HepG2 (cell line): ENCODE results near the gene TLR9. TPM values are rescaled to one million over a fixed set of nuclear protein-coding genes. Genes with fewer than 3 reads are reported as not detected.

Source experiments
- ATAC-seq: fragments of 200-7000 bp; cut with Tn5 transposase; 3 replicates; pipeline ENCODE4 v1.9.1; 2020; ENCODE audit warnings: mild to moderate bottlenecking, moderate library complexity
- BruUV-seq: library from RNA; stranded (reverse); fragments of 400-500 nt; replicated peaks from 2 replicates; lab custom pipeline; 2021; lab: Mats Ljungman, UMichigan
- CTCF ChIA-PET: fragments of 300-600 bp; formaldehyde crosslinking; extraction: SDS; loops from one replicate; lab custom pipeline; 2021; ENCODE audit warnings: low total read pairs, inconsistent platforms, low intra/inter-chr PET ratio; lab: Yijun Ruan, JAX
- POLR2A ChIA-PET: fragments of 350-600 bp; sonication (Branson Sonifier 250); formaldehyde crosslinking; loops from one replicate; lab custom pipeline; 2020; ENCODE audit warnings: antibody characterized with exemption, inconsistent platforms; lab: Yijun Ruan, JAX
- DNase-seq: peaks from one replicate; pipeline ENCODE4 v3.0.0-alpha.2; 2015; ENCODE audit warnings: low spot score
- FAIRE-seq: peaks from 3 replicates; lab custom pipeline; 2011; peaks lifted over from hg19 to GRCh38; lab: Jason Lieb, UNC
- H2AFZ ChIP-seq: one replicate; pipeline ENCODE4 v1.6.1; 2011; ENCODE audit warnings: low read length, inconsistent platforms
- H3K27ac ChIP-seq: fragments of 300-600 bp; 3 replicates; pipeline ENCODE4 v1.8.0; 2011; ENCODE audit warnings: mixed run types, mild to moderate bottlenecking, mixed read lengths, low read length, inconsistent platforms; ENCODE audit not compliant: insufficient read depth; ENCODE audit errors: extremely low read length
- H3K27me3 ChIP-seq, 2 experiments: fragments of 200-600 bp in 1 of 2; 2 replicates in 1 of 2; 3 replicates in 1 of 2; pipeline versions ENCODE4 v1.6.0 to v1.8.0; 2011; ENCODE audit warnings: low read length in 2 of 2, mild to moderate bottlenecking in 2 of 2, moderate library complexity in 2 of 2, inconsistent platforms in 1 of 2; ENCODE audit not compliant: insufficient read depth in 2 of 2, control insufficient read depth in 1 of 2
- H3K36me3 ChIP-seq, 2 experiments: fragments of 200-600 bp in 1 of 2; replicated peaks in 1 of 2; 2 replicates in 1 of 2; 3 replicates in 1 of 2; pipeline versions ENCODE4 v1.5.1 to v1.8.0; 2011; ENCODE audit warnings: low read length in 2 of 2, inconsistent platforms in 1 of 2; ENCODE audit not compliant: insufficient read depth in 2 of 2, control insufficient read depth in 1 of 2
- H3K4me1 ChIP-seq: 2 replicates; pipeline ENCODE4 v1.5.1; 2012; ENCODE audit warnings: low read length, inconsistent platforms; ENCODE audit not compliant: insufficient read depth
- H3K4me2 ChIP-seq: 2 replicates; pipeline ENCODE4 v1.6.0; 2011; ENCODE audit warnings: low read depth, low read length, inconsistent platforms
- H3K4me3 ChIP-seq, 3 experiments: fragments of 200-600 bp in 1 of 3; sonication (generic), shearing (Covaris generic) in 1 of 3; replicated peaks in 1 of 3; 2 replicates each; pipeline ENCODE4 v1.5.1; 2011 to 2016; ENCODE audit warnings: low read length in 3 of 3, inconsistent platforms in 2 of 3, low read depth in 2 of 3, mild to moderate bottlenecking in 2 of 3, control low read depth in 1 of 3, mixed read lengths in 1 of 3; ENCODE audit not compliant: insufficient read depth in 1 of 3
- H3K79me2 ChIP-seq: one replicate; pipeline ENCODE4 v1.6.1; 2011; ENCODE audit warnings: low read length, inconsistent platforms; ENCODE audit not compliant: insufficient read depth
- H3K9ac ChIP-seq: 2 replicates; pipeline ENCODE4 v1.6.0; 2011; ENCODE audit warnings: mild to moderate bottlenecking, low read depth, low read length, inconsistent platforms; ENCODE audit not compliant: insufficient read depth
- H3K9me3 ChIP-seq: 2 replicates; pipeline ENCODE4 v1.5.1; 2012; ENCODE audit warnings: mild to moderate bottlenecking, low read length
- H4K20me1 ChIP-seq: 2 replicates; pipeline ENCODE4 v1.6.0; 2011; ENCODE audit warnings: inconsistent platforms, mild to moderate bottlenecking, low read length, moderate library complexity; ENCODE audit not compliant: insufficient read depth
- ARID5B ChIP-seq: IDR thresholded peaks from 2 replicates; pipeline ENCODE4 v1.4.0; 2020; ENCODE audit warnings: mild to moderate bottlenecking, missing genetic modification reagents
- BCL6 ChIP-seq: IDR thresholded peaks from 2 replicates; pipeline ENCODE4 v1.6.1; 2016; ENCODE audit warnings: missing genetic modification reagents, missing compliant biosample characterization
- CENPX ChIP-seq: sonication (generic); formaldehyde crosslinking; IDR thresholded peaks from 2 replicates; pipeline ENCODE4 v1.9.0; 2021; ENCODE audit warnings: mild to moderate bottlenecking, missing genetic modification reagents, moderate library complexity
- FOXP1 ChIP-seq, 2 experiments: fragments of 450-650 bp in 1 of 2; IDR thresholded peaks; 2 replicates each; pipeline ENCODE4 v1.6.1; 2017 to 2018; ENCODE audit warnings: antibody characterized with exemption in 1 of 2
- KAT7 ChIP-seq: IDR thresholded peaks from 2 replicates; pipeline ENCODE4 v1.6.1; 2018; ENCODE audit warnings: borderline replicate concordance, missing compliant biosample characterization
- LCORL ChIP-seq, 2 experiments: fragments of 450-650 bp in 1 of 2; sonication (generic) in 1 of 2; formaldehyde crosslinking in 1 of 2; IDR thresholded peaks; 2 replicates each; pipeline versions ENCODE4 v1.5.0 to v1.6.1; 2017 to 2020; ENCODE audit warnings: antibody characterized with exemption in 1 of 2, missing genetic modification reagents in 1 of 2
- MED1 ChIP-seq: sonication (generic); formaldehyde crosslinking; IDR thresholded peaks from 2 replicates; pipeline ENCODE4 v1.4.0; 2020; ENCODE audit warnings: missing genetic modification reagents
- MEF2D ChIP-seq: sonication (generic); formaldehyde crosslinking; IDR thresholded peaks from 2 replicates; pipeline ENCODE4 v1.5.1; 2020; ENCODE audit warnings: mild to moderate bottlenecking, missing genetic modification reagents
- NR2F1 ChIP-seq, 2 experiments: fragments of 450-650 bp in 1 of 2; formaldehyde crosslinking in 1 of 2; IDR thresholded peaks; 2 replicates each; pipeline versions ENCODE4 v1.5.0 to v1.6.1; 2016 to 2020; ENCODE audit warnings: mild to moderate bottlenecking in 1 of 2, missing compliant biosample characterization in 1 of 2, missing genetic modification reagents in 1 of 2, moderate library complexity in 1 of 2
- PCBP1 ChIP-seq: fragments of 200-400 bp; formaldehyde crosslinking; IDR thresholded peaks from 2 replicates; pipeline ENCODE4 v1.6.1; 2017; ENCODE audit warnings: mild to moderate bottlenecking, low read depth, low read length, borderline replicate concordance
- RXRB ChIP-seq: IDR thresholded peaks from 2 replicates; pipeline ENCODE4 v1.6.1; 2016; ENCODE audit warnings: borderline replicate concordance, missing genetic modification reagents, missing compliant biosample characterization
- SAP130 ChIP-seq: IDR thresholded peaks from 2 replicates; pipeline ENCODE4 v1.6.1; 2016; ENCODE audit warnings: low read depth
- ZBTB38 ChIP-seq: sonication (generic); formaldehyde crosslinking; IDR thresholded peaks from 2 replicates; pipeline ENCODE4 v1.5.1; 2020; ENCODE audit warnings: mild to moderate bottlenecking, missing genetic modification reagents
- ZNF687 ChIP-seq: sonication (generic); formaldehyde crosslinking; IDR thresholded peaks from 2 replicates; pipeline ENCODE4 v1.5.1; 2020; ENCODE audit warnings: mild to moderate bottlenecking, missing genetic modification reagents, moderate library complexity
- ZNF746 ChIP-seq: sonication (generic); formaldehyde crosslinking; IDR thresholded peaks from 2 replicates; pipeline ENCODE4 v1.8.0; 2022; ENCODE audit warnings: mild to moderate bottlenecking, missing genetic modification reagents
- ZSCAN29 ChIP-seq: sonication (generic); formaldehyde crosslinking; conservative IDR thresholded peaks from 2 replicates; pipeline ENCODE4 v1.4.0; 2020; ENCODE audit warnings: mild to moderate bottlenecking, missing genetic modification reagents
- WGBS: methylation state at CpG from one replicate; pipeline ENCODE4 v1.1.6; 2017; ENCODE audit warnings: low lambda C conversion rate; 5-methylcytosine and 5-hydroxymethylcytosine counted together
- in situ Hi-C: cut with HindIII; loops from 2 replicates; pipeline ENCODE4 v1.10.0; 2017; ENCODE audit warnings: low pct_unique_long_range_greater_than_20kb; ENCODE audit not compliant: extremely low pct_ligation_motif_present
- intact Hi-C: fragments of 100-400 bp; cut with micrococcal nuclease; formaldehyde crosslinking; loops from one replicate; pipeline ENCODE4 v1.10.0; 2022; ENCODE audit not compliant: unreplicated experiment
- polyA plus RNA-seq, 8 experiments: library from polyadenylated mRNA; depleted of rRNA in 3 of 8; stranded (reverse) in 7 of 8; unstranded in 1 of 8; fragments of >200 nt; fragmentation: Illumina TruSeq in 4 of 8; extraction: Trizol in 4 of 8; gene quantifications; 2 replicates each; pipeline versions ENCODE4 v1.2.1 to v1.2.3, GENCODE V29; 2011 to 2016; ENCODE audit warnings: low read depth in 4 of 8, missing spikeins in 1 of 8, mixed read lengths in 1 of 8; ENCODE audit not compliant: insufficient read depth in 1 of 8
- total RNA-seq, 5 experiments: library from RNA; depleted of rRNA; stranded (reverse); fragments of >200 nt; fragmentation: Illumina TruSeq; extraction: Trizol; gene quantifications; 2 replicates each; pipeline ENCODE4 v1.2.3, GENCODE V29; 2016; ENCODE audit warnings: low read depth in 1 of 5

Gene TLR9
- total and polyA plus RNA-seq, 2 of the 13 experiments (the other 11 are each of a cell fraction or from before 2014, with no cell fraction given), result not detected

- Histone ChIP-seq H3K4me1 (peaks cover 57% of the 10 kb centered on the region), H3K9me3 (no peaks in the 10 kb centered on the region), H3K27me3 (no peaks in the 10 kb centered on the region), H3K27ac (peak overlapping the region; percentile 77), H3K36me3 (peaks cover 22 to 68% of the 10 kb centered on the region in 2 experiments), H4K20me1 (no peaks in the 10 kb centered on the region), H2AFZ (no peak overlapping the region), H3K4me3 (no peak overlapping the region), H3K4me2 (no peak overlapping the region), H3K79me2 (no peaks in the 10 kb centered on the region), H3K9ac (peak overlapping the region; percentile 17; the same call in 1 of the 2 replicates)
- intact Hi-C loops, result loop anchor here (2.0 kb wide), 1 partner anchor 57 kb away; the partner anchor contains the start of gene POC1A
- DNase-seq (no peak), FAIRE-seq (peak; percentile 37), ATAC-seq (peak; percentile 15)
- TSS peak; percentile 53 for BruUV-seq
- POLR2A ChIA-PET, result interaction anchor here (1.0 to 1.5 kb wide), 5 partner anchors 9 to 78 kb away, joined by 3 to 6 read pairs (median 3); no protein-coding TSS in a partner anchor
- CTCF ChIA-PET, result no interaction called here
- in situ Hi-C loops, result no loop called here
- 94% methylated on average over 18 of the region's 18 CpGs for WGBS
- TF ChIP-seq LCORL (IDR thresholded peaks at IDR 0.05), result no peak
- 0 out of 2 replicates have a peak, but pooled peaks have one; percentile 9 for TF ChIP-seq LCORL (CRISPR knock-in tag; IDR thresholded peaks at IDR 0.05)
- TF ChIP-seq MED1, result peak; percentile 35; the same call in 1 of the 2 replicates
- 0 out of 2 replicates have a peak, but pooled peaks have one; percentile 11 for TF ChIP-seq MEF2D
- peak; percentile 50; the same call in 1 of the 2 replicates for TF ChIP-seq BCL6 (CRISPR knock-in tag)
- TF ChIP-seq ZBTB38, result peak; percentile 90
- TF ChIP-seq ZNF746 (CRISPR knock-in tag), result peak; percentile 12; the same call in 1 of the 2 replicates
- TF ChIP-seq SAP130 (CRISPR knock-in tag), result peak; percentile 43
- TF ChIP-seq CENPX, result no peak
- TF ChIP-seq ZSCAN29 (CRISPR knock-in tag), result no peak
- 0 out of 2 replicates have a peak, but pooled peaks have one; percentile 12 for TF ChIP-seq KAT7 (CRISPR knock-in tag)
- no peak for TF ChIP-seq PCBP1
- peak; percentile 78 for TF ChIP-seq ZNF687 (CRISPR knock-in tag)
- TF ChIP-seq FOXP1 (IDR thresholded peaks at IDR 0.05), result no peak
- TF ChIP-seq FOXP1 (CRISPR knock-in tag; IDR thresholded peaks at IDR 0.05), result 0 out of 2 replicates have a peak, but pooled peaks have one; percentile 4
- TF ChIP-seq RXRB (CRISPR knock-in tag), result peak; percentile 44; the same call in 1 of the 2 replicates
- TF ChIP-seq ARID5B, result peak; percentile 24; the same call in 1 of the 2 replicates
- no peak for TF ChIP-seq NR2F1 (CRISPR knock-in tag; IDR thresholded peaks at IDR 0.05)
Measured at GRCh38 chr3:52211268-52211891, 14.1 kb downstream of the TLR9 start.
